ENCODE measurements around the gene SERINC4.

SERINC4 gene

GRCh38 chr15:43771816-43772215 lies 28.2 kb downstream of the SERINC4 start:
- H3K27me3 ChIP-seq = no peaks in the 10 kb centered on the region
- no peak overlapping the region for H3K4me3 ChIP-seq
- TF ChIP-seq, protein P1, sequence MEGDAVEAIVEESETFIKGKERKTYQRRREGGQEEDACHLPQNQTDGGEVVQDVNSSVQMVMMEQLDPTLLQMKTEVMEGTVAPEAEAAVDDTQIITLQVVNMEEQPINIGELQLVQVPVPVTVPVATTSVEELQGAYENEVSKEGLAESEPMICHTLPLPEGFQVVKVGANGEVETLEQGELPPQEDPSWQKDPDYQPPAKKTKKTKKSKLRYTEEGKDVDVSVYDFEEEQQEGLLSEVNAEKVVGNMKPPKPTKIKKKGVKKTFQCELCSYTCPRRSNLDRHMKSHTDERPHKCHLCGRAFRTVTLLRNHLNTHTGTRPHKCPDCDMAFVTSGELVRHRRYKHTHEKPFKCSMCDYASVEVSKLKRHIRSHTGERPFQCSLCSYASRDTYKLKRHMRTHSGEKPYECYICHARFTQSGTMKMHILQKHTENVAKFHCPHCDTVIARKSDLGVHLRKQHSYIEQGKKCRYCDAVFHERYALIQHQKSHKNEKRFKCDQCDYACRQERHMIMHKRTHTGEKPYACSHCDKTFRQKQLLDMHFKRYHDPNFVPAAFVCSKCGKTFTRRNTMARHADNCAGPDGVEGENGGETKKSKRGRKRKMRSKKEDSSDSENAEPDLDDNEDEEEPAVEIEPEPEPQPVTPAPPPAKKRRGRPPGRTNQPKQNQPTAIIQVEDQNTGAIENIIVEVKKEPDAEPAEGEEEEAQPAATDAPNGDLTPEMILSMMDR (IDR thresholded peaks at IDR 0.05) = no peak
- peaks cover 0 to 16% (median 10%) of the 10 kb centered on the region in 4 donors for H3K4me1 ChIP-seq
- H3K27ac ChIP-seq = no peak overlapping the region
- peaks cover 38 to 72% (median 62%) of the 10 kb centered on the region in 3 donors for H3K36me3 ChIP-seq
- peak in 1 of 2 donors; percentile 47 for DNase-seq
- no peaks in the 10 kb centered on the region for H3K9me3 ChIP-seq
- intact Hi-C loops (cut with DNase I; ENCODE audit: low total_unique reads) = loop anchor here (10.0 kb wide), 1 partner anchor 257 kb away; the partner anchor contains the start of gene MAP1A

DNA sequence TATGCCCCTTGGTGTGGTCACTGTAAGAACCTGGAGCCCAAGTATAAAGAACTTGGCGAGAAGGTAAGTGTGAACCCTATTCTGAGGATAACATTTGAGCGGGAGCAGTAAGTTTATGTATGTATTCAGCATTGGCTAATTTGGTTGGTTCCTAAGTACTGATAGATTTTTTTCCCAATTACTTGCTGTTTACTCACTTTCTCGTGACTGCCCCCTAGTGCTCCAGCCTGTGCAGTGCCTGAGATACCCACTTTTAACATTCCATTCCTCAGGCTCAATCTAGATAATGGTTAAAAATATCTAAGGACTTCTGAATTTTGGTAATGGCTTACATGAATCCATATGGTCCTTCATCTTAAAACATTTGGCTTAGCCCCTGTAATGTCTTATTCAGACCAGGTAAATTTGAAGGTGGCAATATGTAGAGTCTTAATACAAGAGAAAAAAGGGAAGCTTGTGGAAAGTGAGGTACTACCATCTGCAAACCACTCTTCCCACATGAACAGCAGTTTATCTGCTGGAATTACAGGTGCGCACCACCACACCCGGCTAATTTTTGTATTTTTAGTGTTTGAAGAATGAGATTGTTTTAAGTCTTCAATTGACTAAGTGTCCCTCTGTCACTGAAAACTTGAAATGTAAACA lies 30.3 kb downstream of the SERINC4 start:
- DNase-seq = peak in 1 of 2 donors; percentile 71
- no peak overlapping the region for H3K4me3 ChIP-seq
- H3K4me1 ChIP-seq = no peaks in the 10 kb centered on the region
- intact Hi-C loops (cut with DNase I; ENCODE audit: low total_unique reads) = loop anchor here (10.0 kb wide), 1 partner anchor 255 kb away; the partner anchor contains the start of gene MAP1A
- peaks cover 58 to 93% (median 82%) of the 10 kb centered on the region in 3 donors for H3K36me3 ChIP-seq
- no peaks in the 10 kb centered on the region for H3K27me3 ChIP-seq
- TF ChIP-seq, protein P1 (IDR thresholded peaks at IDR 0.05) = peak; percentile 62 to 76
- no peak overlapping the region for H3K27ac ChIP-seq
- no peaks in the 10 kb centered on the region for H3K9me3 ChIP-seq

DNA sequence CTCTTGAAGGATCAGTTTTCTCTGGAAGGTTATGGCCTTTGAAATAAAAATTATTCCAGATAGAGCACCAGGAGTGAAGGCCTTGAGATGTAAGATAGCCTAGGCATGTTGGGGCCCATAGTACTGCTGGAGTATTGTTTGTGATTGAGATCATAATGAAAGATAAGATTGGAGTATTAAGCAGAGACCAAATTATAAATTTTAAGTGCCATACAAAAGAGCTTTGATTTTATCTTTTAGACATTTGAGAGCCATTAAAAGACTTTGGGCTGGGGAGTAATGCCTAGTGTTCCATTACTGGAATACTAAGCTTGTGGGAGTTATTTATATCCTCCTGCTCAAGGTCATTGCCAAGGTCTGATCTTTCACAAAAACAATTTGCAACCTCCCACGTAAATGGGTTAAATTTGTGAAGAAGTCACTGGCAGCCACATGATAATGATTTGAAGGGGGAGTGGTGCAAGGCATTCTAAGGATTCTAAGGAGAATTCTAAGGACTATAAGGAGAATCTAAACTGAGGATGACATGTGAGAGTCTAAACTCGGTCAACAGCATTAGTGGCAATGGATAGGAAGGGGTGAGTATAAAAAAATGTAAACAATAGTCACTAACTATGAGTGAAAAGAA lies 36.1 kb downstream of the SERINC4 start:
- intact Hi-C loops (cut with DNase I; ENCODE audit: low total_unique reads) = no loop called here
- no peak overlapping the region for H3K27ac ChIP-seq
- peaks cover 71 to 97% (median 92%) of the 10 kb centered on the region in 3 donors for H3K36me3 ChIP-seq
- TF ChIP-seq, protein P1 (IDR thresholded peaks at IDR 0.05) = no peak
- H3K4me3 ChIP-seq = no peak overlapping the region
- H3K9me3 ChIP-seq = no peaks in the 10 kb centered on the region
- no peak for DNase-seq
- no peaks in the 10 kb centered on the region for H3K27me3 ChIP-seq
- H3K4me1 ChIP-seq = peaks cover 0 to 5% (median 0%) of the 10 kb centered on the region in 4 donors

- no peak for DNase-seq
- Histone ChIP-seq H3K36me3 (peaks cover 71 to 97% (median 87%) of the 10 kb centered on the region in 3 donors), H3K4me1 (peaks cover 0 to 5% (median 0%) of the 10 kb centered on the region in 4 donors), H3K27me3 (no peaks in the 10 kb centered on the region), H3K9me3 (no peaks in the 10 kb centered on the region), H3K27ac (no peak overlapping the region), H3K4me3 (no peak overlapping the region)
- intact Hi-C loops (cut with DNase I; ENCODE audit: low total_unique reads) = no loop called here
- TF ChIP-seq, protein P1 (IDR thresholded peaks at IDR 0.05) = no peak
Measured at GRCh38 chr15:43762824-43763223, 37.2 kb downstream of the SERINC4 start.

GRCh38 chr15:43751885-43752284 lies 48.1 kb downstream of the SERINC4 start:
- H3K36me3 ChIP-seq = peaks cover 16 to 32% (median 25%) of the 10 kb centered on the region in 3 donors
- no peak overlapping the region for H3K27ac ChIP-seq
- H3K4me3 ChIP-seq = no peak overlapping the region
- peaks cover 0 to 45% (median 38%) of the 10 kb centered on the region in 4 donors for H3K4me1 ChIP-seq
- TF ChIP-seq, protein P1 (IDR thresholded peaks at IDR 0.05) = no peak
- H3K27me3 ChIP-seq = no peaks in the 10 kb centered on the region
- no peaks in the 10 kb centered on the region for H3K9me3 ChIP-seq
- no peak for DNase-seq
- intact Hi-C loops (cut with DNase I; ENCODE audit: low total_unique reads) = no loop called here

Measured in tibial artery (tissue), 4 donors.